K562 (cell line): ENCODE data around the gene PRTFDC1. TPM values are rescaled to one million over a fixed set of nuclear protein-coding genes. Genes with fewer than 3 reads are reported as not detected.

Source experiments
- BHLHE40 ChIP-seq: IDR thresholded peaks from 2 replicates; pipeline ENCODE4 v1.6.1; 2011; ENCODE audit warnings: low read length, improper control_type of control experiment
- BRF2 ChIP-seq: IDR thresholded peaks from 3 replicates; pipeline ENCODE4 v1.6.1; 2011; ENCODE audit warnings: borderline replicate concordance, mild to moderate bottlenecking; ENCODE audit not compliant: insufficient read length, insufficient read depth
- CAMTA2 ChIP-seq: fragments of 250-450 bp; sonication (Bioruptor Pico); conservative IDR thresholded peaks from 2 replicates; pipeline ENCODE4 v1.5.1; 2022
- CREB3 ChIP-seq: fragments of 450-650 bp; conservative IDR thresholded peaks from 2 replicates; pipeline ENCODE4 v1.6.1; 2016; ENCODE audit warnings: missing genetic modification characterization, low read depth, mild to moderate bottlenecking, missing compliant biosample characterization, moderate library complexity
- E2F3 ChIP-seq: fragments of 250-450 bp; sonication (Bioruptor Pico); IDR thresholded peaks from 2 replicates; pipeline ENCODE4 v1.4.0; 2020; ENCODE audit warnings: mild to moderate bottlenecking
- MECOM ChIP-seq: fragments of 250-450 bp; sonication (Bioruptor Pico); IDR thresholded peaks from 2 replicates; pipeline ENCODE4 v1.8.0; 2022; ENCODE audit warnings: inconsistent platforms
- MEIS2 ChIP-seq: fragments of 450-650 bp; IDR thresholded peaks from 2 replicates; pipeline ENCODE4 v1.6.1; 2014; ENCODE audit warnings: mild to moderate bottlenecking; ENCODE audit not compliant: partially characterized antibody
- NEUROD1 ChIP-seq: fragments of 150-350 bp; IDR thresholded peaks from 2 replicates; pipeline ENCODE4 v1.6.1; 2014; ENCODE audit warnings: borderline replicate concordance, low read length, low read depth; ENCODE audit not compliant: partially characterized antibody
- OTX1 ChIP-seq: fragments of 450-650 bp; formaldehyde crosslinking; IDR thresholded peaks from 2 replicates; pipeline ENCODE4 v1.4.0; 2022; ENCODE audit warnings: mild to moderate bottlenecking
- RHOXF2B ChIP-seq: fragments of 250-450 bp; sonication (Bioruptor Pico); conservative IDR thresholded peaks from 2 replicates; pipeline ENCODE4 v1.5.1; 2021
- ZBTB9 ChIP-seq: fragments of 450-650 bp; formaldehyde crosslinking; IDR thresholded peaks from 2 replicates; pipeline ENCODE4 v1.4.0; 2020; ENCODE audit warnings: mild to moderate bottlenecking, moderate library complexity
- ZNF354B ChIP-seq: fragments of 250-450 bp; sonication (Bioruptor Pico); IDR thresholded peaks from 2 replicates; pipeline ENCODE4 v1.4.0; 2020
- ZNF444 ChIP-seq: fragments of 250-450 bp; sonication (Bioruptor Pico); IDR thresholded peaks from 2 replicates; pipeline ENCODE4 v1.4.0; 2020; ENCODE audit warnings: mild to moderate bottlenecking, moderate library complexity
- ZNF740 ChIP-seq, 3 experiments: fragments of 200-800 bp in 1 of 3; sonication (Bioruptor generic) in 1 of 3; sonication (generic) in 1 of 3; formaldehyde crosslinking in 1 of 3; IDR thresholded peaks; 2 replicates each; pipeline versions ENCODE4 v1.6.1 to v1.8.0; 2016 to 2022; ENCODE audit warnings: mild to moderate bottlenecking in 2 of 3, missing compliant biosample characterization in 2 of 3, missing genetic modification characterization in 2 of 3, missing genetic modification reagents in 1 of 3
- ZNF79 ChIP-seq: fragments of 250-450 bp; sonication (Bioruptor Pico); IDR thresholded peaks from 2 replicates; pipeline ENCODE4 v1.4.0; 2020; ENCODE audit warnings: low read depth, mild to moderate bottlenecking, moderate library complexity
- polyA plus RNA-seq, 8 experiments: library from polyadenylated mRNA; depleted of rRNA in 4 of 8; stranded (reverse) in 5 of 8; unstranded in 3 of 8; fragments of >200 nt; fragmentation: Nextera tagmentation in 2 of 8; fragmentation: Illumina TruSeq in 1 of 8; extraction: Ambion mirVana in 2 of 8; extraction: Trizol in 1 of 8; gene quantifications; 2 replicates each; pipeline versions ENCODE4 v1.2.1 to v1.2.3, GENCODE V29; 2011 to 2014; ENCODE audit warnings: inconsistent platforms in 1 of 8, missing spikeins in 1 of 8
- total RNA-seq, 7 experiments: library from RNA; depleted of rRNA in 6 of 7; stranded (reverse); fragments of >200 nt in 6 of 7; fragmentation: Illumina TruSeq in 2 of 7; extraction: Trizol in 2 of 7; gene quantifications; 2 replicates each; pipeline versions ENCODE4 v1.2.1 to v1.2.3, GENCODE V29; 2011 to 2021; ENCODE audit warnings: low replicate concordance in 1 of 7
- TF ChIP-seq, protein P1 (sequence below): sonication (generic); formaldehyde crosslinking; IDR thresholded peaks from 2 replicates; pipeline ENCODE4 v1.8.1; 2023; ENCODE audit warnings: mild to moderate bottlenecking, missing genetic modification reagents, moderate library complexity
- TF ChIP-seq, protein P2 (sequence below): sonication (generic); formaldehyde crosslinking; IDR thresholded peaks from 2 replicates; pipeline ENCODE4 v1.8.0; 2022; ENCODE audit warnings: missing genetic modification reagents, mild to moderate bottlenecking, borderline replicate concordance

PRTFDC1 gene
- total and polyA plus RNA-seq, 9 of the 15 experiments (the other 6 are each of a cell fraction or from before 2014, with no cell fraction given), result 7.0 to 27.6 (median 10.0) TPM

DNA sequence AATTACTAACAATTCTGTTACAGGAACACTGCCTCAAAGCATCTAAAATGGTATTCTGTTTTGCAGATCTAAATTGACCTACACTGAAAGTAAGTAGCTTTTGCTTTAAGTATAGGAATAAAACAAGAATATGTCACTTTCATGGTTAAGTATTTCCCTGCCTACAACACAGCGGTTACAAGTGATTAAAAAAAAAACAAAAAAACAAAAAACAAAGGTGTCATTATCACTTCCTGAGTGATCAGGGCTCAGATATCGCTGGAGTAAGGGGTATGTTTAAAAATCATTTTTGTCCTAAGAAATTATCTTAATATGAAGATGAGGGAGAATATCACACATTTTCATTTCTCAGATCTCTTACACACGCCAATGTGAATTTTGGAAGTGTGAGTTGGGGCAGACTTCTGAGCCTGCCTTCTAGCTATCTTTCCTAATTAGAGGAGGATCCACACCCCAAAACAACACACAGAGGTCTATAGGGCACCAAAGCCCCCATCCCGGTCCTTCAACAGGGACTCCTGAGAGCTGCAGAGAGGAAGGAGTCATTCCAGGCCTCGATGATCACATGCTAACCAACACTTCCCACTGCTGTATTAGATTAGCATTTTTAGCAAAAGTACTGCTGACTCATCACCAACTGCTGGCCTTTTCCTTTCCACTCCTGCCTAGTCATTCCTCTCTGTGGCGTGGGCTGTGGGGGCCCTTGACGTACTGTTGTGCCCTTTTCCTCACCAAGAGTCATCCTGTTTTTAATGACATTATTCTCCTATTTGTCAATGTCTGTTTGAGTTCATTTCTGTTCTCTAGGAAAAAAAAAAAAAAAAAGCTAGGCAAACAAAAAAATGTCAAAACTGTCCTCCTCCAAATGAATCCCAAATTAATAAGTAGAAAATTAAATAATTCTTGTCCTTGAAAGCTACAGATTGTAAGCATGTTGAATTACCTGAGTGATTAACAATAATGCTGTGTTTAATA lies 31.2 kb downstream of the PRTFDC1 start (continued):
- no peak for TF ChIP-seq CAMTA2 (CRISPR knock-in tag)
- no peak for TF ChIP-seq BRF2
- TF ChIP-seq ZNF79, result peak; percentile 53; the same call in 1 of the 2 replicates
- no peak; the same call in 1 of the 2 replicates for TF ChIP-seq ZBTB9 (CRISPR knock-in tag)
- TF ChIP-seq NEUROD1, result peak; percentile 52
- peak; percentile 48; the same call in 1 of the 2 replicates for TF ChIP-seq ZNF444 (CRISPR knock-in tag)
- TF ChIP-seq, protein P1, sequence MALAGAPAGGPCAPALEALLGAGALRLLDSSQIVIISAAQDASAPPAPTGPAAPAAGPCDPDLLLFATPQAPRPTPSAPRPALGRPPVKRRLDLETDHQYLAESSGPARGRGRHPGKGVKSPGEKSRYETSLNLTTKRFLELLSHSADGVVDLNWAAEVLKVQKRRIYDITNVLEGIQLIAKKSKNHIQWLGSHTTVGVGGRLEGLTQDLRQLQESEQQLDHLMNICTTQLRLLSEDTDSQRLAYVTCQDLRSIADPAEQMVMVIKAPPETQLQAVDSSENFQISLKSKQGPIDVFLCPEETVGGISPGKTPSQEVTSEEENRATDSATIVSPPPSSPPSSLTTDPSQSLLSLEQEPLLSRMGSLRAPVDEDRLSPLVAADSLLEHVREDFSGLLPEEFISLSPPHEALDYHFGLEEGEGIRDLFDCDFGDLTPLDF (CRISPR knock-in tag), result no peak
- TF ChIP-seq CREB3 (tag), result peak; percentile 89
- peak; percentile 31; the same call in 1 of the 2 replicates for TF ChIP-seq MECOM (CRISPR knock-in tag)
- TF ChIP-seq MEIS2, result peak; percentile 66
- TF ChIP-seq, protein P2, sequence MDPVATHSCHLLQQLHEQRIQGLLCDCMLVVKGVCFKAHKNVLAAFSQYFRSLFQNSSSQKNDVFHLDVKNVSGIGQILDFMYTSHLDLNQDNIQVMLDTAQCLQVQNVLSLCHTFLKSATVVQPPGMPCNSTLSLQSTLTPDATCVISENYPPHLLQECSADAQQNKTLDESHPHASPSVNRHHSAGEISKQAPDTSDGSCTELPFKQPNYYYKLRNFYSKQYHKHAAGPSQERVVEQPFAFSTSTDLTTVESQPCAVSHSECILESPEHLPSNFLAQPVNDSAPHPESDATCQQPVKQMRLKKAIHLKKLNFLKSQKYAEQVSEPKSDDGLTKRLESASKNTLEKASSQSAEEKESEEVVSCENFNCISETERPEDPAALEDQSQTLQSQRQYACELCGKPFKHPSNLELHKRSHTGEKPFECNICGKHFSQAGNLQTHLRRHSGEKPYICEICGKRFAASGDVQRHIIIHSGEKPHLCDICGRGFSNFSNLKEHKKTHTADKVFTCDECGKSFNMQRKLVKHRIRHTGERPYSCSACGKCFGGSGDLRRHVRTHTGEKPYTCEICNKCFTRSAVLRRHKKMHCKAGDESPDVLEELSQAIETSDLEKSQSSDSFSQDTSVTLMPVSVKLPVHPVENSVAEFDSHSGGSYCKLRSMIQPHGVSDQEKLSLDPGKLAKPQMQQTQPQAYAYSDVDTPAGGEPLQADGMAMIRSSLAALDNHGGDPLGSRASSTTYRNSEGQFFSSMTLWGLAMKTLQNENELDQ, result no peak
- no peak for TF ChIP-seq RHOXF2B (CRISPR knock-in tag)
- peak; percentile 68 for TF ChIP-seq BHLHE40
- peak; percentile 56; the same call in 1 of the 2 replicates for TF ChIP-seq OTX1 (CRISPR knock-in tag)
- 0 out of 2 replicates have a peak, but pooled peaks have one; percentile 28 for TF ChIP-seq ZNF354B
- TF ChIP-seq ZNF740 (CRISPR knock-in tag; IDR thresholded peaks at IDR 0.05), result no peak
- TF ChIP-seq ZNF740 (tag; IDR thresholded peaks at IDR 0.05), result peak in 1 of 2 experiments; percentile 64; a peak in 1 of 4 replicates
- TF ChIP-seq E2F3 (CRISPR knock-in tag), result 0 out of 2 replicates have a peak, but pooled peaks have one; percentile 47
